Keratinocyte (primary cell): ENCODE measurements around the gene PROCR. TPM values are rescaled to one million over a fixed set of nuclear protein-coding genes. Genes with fewer than 3 reads are reported as not detected.
"Not testable (repeated sequence)": the region's sequence is repeated elsewhere in the genome, so short reads cannot be mapped to it uniquely, and the experiment has no call there.

Experiments
- DNase-seq: peaks from one replicate; pipeline ENCODE4 v3.0.0-alpha.2; 2011; ENCODE audit warnings: low read depth, missing footprints, low spot score
- FAIRE-seq: peaks from 2 replicates; lab custom pipeline; 2011; peaks lifted over from hg19 to GRCh38; lab: Jason Lieb, UNC
- H2AFZ ChIP-seq: 2 replicates; pipeline ENCODE4 v1.6.0; 2012; ENCODE audit warnings: low read length, control low read depth, inconsistent platforms; ENCODE audit not compliant: control insufficient read depth
- H3K27ac ChIP-seq: 2 replicates; pipeline ENCODE4 v1.5.1; 2011; ENCODE audit warnings: low read length; ENCODE audit not compliant: control insufficient read depth, insufficient read depth
- H3K27me3 ChIP-seq: 3 replicates; pipeline ENCODE4 v1.6.0; 2011; ENCODE audit warnings: low read length; ENCODE audit not compliant: control insufficient read depth, insufficient read depth; ENCODE audit errors: extremely low read depth
- H3K36me3 ChIP-seq, 2 experiments: 2 replicates in 1 of 2; 3 replicates in 1 of 2; pipeline ENCODE4 v1.5.1; 2011; ENCODE audit warnings: low read length in 2 of 2, mild to moderate bottlenecking in 1 of 2; ENCODE audit not compliant: control insufficient read depth in 2 of 2, insufficient read depth in 2 of 2; ENCODE audit errors: extremely low read depth in 1 of 2
- H3K4me1 ChIP-seq: 3 replicates; pipeline ENCODE4 v1.5.1; 2011; ENCODE audit warnings: low read length; ENCODE audit not compliant: control insufficient read depth, insufficient read depth; ENCODE audit errors: extremely low read depth
- H3K4me2 ChIP-seq: 3 replicates; pipeline ENCODE4 v1.6.0; 2011; ENCODE audit warnings: low read depth, low read length; ENCODE audit not compliant: control insufficient read depth, insufficient read depth; ENCODE audit errors: extremely low read depth
- H3K4me3 ChIP-seq, 3 experiments: fragments of 200-600 bp in 1 of 3; sonication (generic) in 1 of 3; 2 replicates in 2 of 3; 3 replicates in 1 of 3; pipeline ENCODE4 v1.5.1; 2011 to 2016; ENCODE audit warnings: low read length in 3 of 3, mild to moderate bottlenecking in 3 of 3, control low read depth in 2 of 3, inconsistent platforms in 1 of 3, low read depth in 1 of 3, mixed read lengths in 1 of 3, mixed run types in 1 of 3, moderate library complexity in 1 of 3; ENCODE audit not compliant: control insufficient read depth in 2 of 3, insufficient read depth in 2 of 3; ENCODE audit errors: extremely low read depth in 1 of 3
- H3K79me2 ChIP-seq: 2 replicates; pipeline ENCODE4 v1.6.0; 2012; ENCODE audit warnings: low read length; ENCODE audit not compliant: control insufficient read depth, insufficient read depth
- H3K9ac ChIP-seq: 3 replicates; pipeline ENCODE4 v1.6.0; 2011; ENCODE audit warnings: low read length; ENCODE audit not compliant: control insufficient read depth, insufficient read depth; ENCODE audit errors: extremely low read depth
- H3K9me1 ChIP-seq: 3 replicates; pipeline ENCODE4 v1.6.0; 2011; ENCODE audit warnings: low read length; ENCODE audit not compliant: control insufficient read depth, insufficient read depth; ENCODE audit errors: extremely low read depth
- H3K9me3 ChIP-seq: 2 replicates; pipeline ENCODE4 v1.5.1; 2012; ENCODE audit warnings: low read depth, low read length; ENCODE audit not compliant: control insufficient read depth
- H4K20me1 ChIP-seq: 3 replicates; pipeline ENCODE4 v1.6.0; 2011; ENCODE audit warnings: low read length; ENCODE audit not compliant: control insufficient read depth, insufficient read depth; ENCODE audit errors: extremely low read depth
- EZH2 ChIP-seq: IDR thresholded peaks from one replicate; pipeline ENCODE4 v1.6.1; 2012; ENCODE audit warnings: inconsistent platforms, mild to moderate bottlenecking, low read length, moderate library complexity
- dilution Hi-C: fragments of 300-500 bp; cut with MboI; formaldehyde crosslinking; loops from one replicate; pipeline ENCODE4 v1.7.0; 2020; ENCODE audit warnings: low sequenced_read_pairs; ENCODE audit not compliant: extremely low pct_ligation_motif_present
- polyA plus RNA-seq, 5 experiments: library from polyadenylated mRNA; depleted of rRNA in 3 of 5; stranded (reverse) in 3 of 5; stranded (forward) in 1 of 5; unstranded in 1 of 5; fragments of >200 nt; gene quantifications; 1 replicate in 1 of 5; 2 replicates in 3 of 5; 3 replicates in 1 of 5; pipeline versions ENCODE4 v1.2.1 to v1.2.3, GENCODE V29; 2011 to 2012; ENCODE audit warnings: missing spikeins in 2 of 5, low read depth in 1 of 5, low replicate concordance in 1 of 5
- TF ChIP-seq, protein P1 (sequence below), 3 experiments: IDR thresholded peaks in 1 of 3; conservative IDR thresholded peaks in 1 of 3; optimal IDR thresholded peaks in 1 of 3; 2 replicates in 2 of 3; 3 replicates in 1 of 3; pipeline versions ENCODE3 to v1.5.1; 2011; ENCODE audit warnings: low read length in 3 of 3, mild to moderate bottlenecking in 3 of 3, moderate library complexity in 2 of 3, control low read depth in 1 of 3, inconsistent platforms in 1 of 3; ENCODE audit not compliant: insufficient read depth in 2 of 3; ENCODE audit errors: extremely low read depth in 1 of 3

PROCR gene
- polyA plus RNA-seq, 1 donor (not counting 4 experiments of a cell fraction or from before 2014, with no cell fraction given) = 74.1 TPM

DNA sequence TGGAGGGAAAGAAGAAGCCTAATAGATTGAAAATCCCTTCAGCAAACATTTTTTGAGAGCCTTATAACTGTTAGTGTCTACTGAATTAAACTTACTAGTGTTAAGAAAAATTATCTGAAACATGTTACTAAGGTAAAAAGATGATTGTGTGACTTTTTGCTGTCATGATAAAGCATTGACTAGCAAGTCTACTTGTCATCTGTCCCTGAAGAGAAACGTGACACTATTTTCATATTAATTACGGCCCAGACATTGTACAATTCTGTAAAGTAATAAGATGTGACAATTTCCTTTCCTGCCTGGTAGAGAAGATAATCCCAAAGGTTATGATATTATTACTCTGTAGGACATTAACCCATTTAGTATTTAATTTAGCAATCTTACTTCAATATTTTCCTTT, 15.9 kb upstream of the PROCR start:
- H3K9me1 ChIP-seq = no peaks in the 10 kb centered on the region
- H3K9ac ChIP-seq = no peak overlapping the region
- H4K20me1 ChIP-seq = no peaks in the 10 kb centered on the region
- FAIRE-seq (no peak), DNase-seq (no peak)
- H3K27ac ChIP-seq = no peak overlapping the region
- no peaks in the 10 kb centered on the region for H3K27me3 ChIP-seq
- H2AFZ ChIP-seq = no peak overlapping the region
- no peaks in the 10 kb centered on the region for H3K9me3 ChIP-seq
- no peaks in the 10 kb centered on the region for H3K79me2 ChIP-seq
- TF ChIP-seq, protein P1, sequence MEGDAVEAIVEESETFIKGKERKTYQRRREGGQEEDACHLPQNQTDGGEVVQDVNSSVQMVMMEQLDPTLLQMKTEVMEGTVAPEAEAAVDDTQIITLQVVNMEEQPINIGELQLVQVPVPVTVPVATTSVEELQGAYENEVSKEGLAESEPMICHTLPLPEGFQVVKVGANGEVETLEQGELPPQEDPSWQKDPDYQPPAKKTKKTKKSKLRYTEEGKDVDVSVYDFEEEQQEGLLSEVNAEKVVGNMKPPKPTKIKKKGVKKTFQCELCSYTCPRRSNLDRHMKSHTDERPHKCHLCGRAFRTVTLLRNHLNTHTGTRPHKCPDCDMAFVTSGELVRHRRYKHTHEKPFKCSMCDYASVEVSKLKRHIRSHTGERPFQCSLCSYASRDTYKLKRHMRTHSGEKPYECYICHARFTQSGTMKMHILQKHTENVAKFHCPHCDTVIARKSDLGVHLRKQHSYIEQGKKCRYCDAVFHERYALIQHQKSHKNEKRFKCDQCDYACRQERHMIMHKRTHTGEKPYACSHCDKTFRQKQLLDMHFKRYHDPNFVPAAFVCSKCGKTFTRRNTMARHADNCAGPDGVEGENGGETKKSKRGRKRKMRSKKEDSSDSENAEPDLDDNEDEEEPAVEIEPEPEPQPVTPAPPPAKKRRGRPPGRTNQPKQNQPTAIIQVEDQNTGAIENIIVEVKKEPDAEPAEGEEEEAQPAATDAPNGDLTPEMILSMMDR (optimal IDR thresholded peaks at IDR 0.05 in 1 of 3, IDR thresholded peaks at IDR 0.05 in 1 of 3, conservative IDR thresholded peaks at IDR 0.05 in 1 of 3; ENCODE audit: extremely low read depth in 1 of 3, insufficient read depth in 2 of 3, low read length in 3 of 3) = no peak
- no peak for TF ChIP-seq EZH2
- H3K36me3 ChIP-seq = no peaks in the 10 kb centered on the region
- H3K4me2 ChIP-seq = no peak overlapping the region
- dilution Hi-C loops = no loop called here
- H3K4me3 ChIP-seq = no peak overlapping the region
- no peaks in the 10 kb centered on the region for H3K4me1 ChIP-seq

- Histone ChIP-seq H3K27me3 (no peaks in the 10 kb centered on the region), H3K4me3 (no peak overlapping the region), H3K79me2 (no peaks in the 10 kb centered on the region), H3K9ac (no peak overlapping the region), H3K4me1 (no peaks in the 10 kb centered on the region), H3K4me2 (no peak overlapping the region), H3K27ac (no peak overlapping the region), H4K20me1 (no peaks in the 10 kb centered on the region), H3K9me1 (no peaks in the 10 kb centered on the region), H2AFZ (no peak overlapping the region), H3K36me3 (no peaks in the 10 kb centered on the region), H3K9me3 (no peaks in the 10 kb centered on the region)
- DNase-seq (no peak), FAIRE-seq (no peak)
- no peak for TF ChIP-seq EZH2
- TF ChIP-seq, protein P1 (optimal IDR thresholded peaks at IDR 0.05 in 1 of 3, IDR thresholded peaks at IDR 0.05 in 1 of 3, conservative IDR thresholded peaks at IDR 0.05 in 1 of 3; ENCODE audit: extremely low read depth in 1 of 3, insufficient read depth in 2 of 3, low read length in 3 of 3) = no peak
- dilution Hi-C loops = no loop called here
These were observed 14.9 kb upstream of the PROCR start for GRCh38 chr20:35156978-35157377.

- H3K9me3 ChIP-seq, H3K9me1 ChIP-seq, H2AFZ ChIP-seq, H3K4me3 ChIP-seq, H3K4me2 ChIP-seq, FAIRE-seq, H3K79me2 ChIP-seq, H3K27ac ChIP-seq, H3K27me3 ChIP-seq, H3K9ac ChIP-seq, DNase-seq, H3K36me3 ChIP-seq, H4K20me1 ChIP-seq, H3K4me1 ChIP-seq, dilution Hi-C loops: not testable (repeated sequence)
These were observed 11.5 kb upstream of the PROCR start for GRCh38 chr20:35160341-35160740.

GRCh38 chr20:35164531-35164930, 7.3 kb upstream of the PROCR start:
- DNase-seq, H2AFZ ChIP-seq, H3K27me3 ChIP-seq, H3K9me1 ChIP-seq, H3K4me1 ChIP-seq, H4K20me1 ChIP-seq, H3K9me3 ChIP-seq, H3K9ac ChIP-seq, H3K4me2 ChIP-seq, H3K79me2 ChIP-seq, H3K27ac ChIP-seq, dilution Hi-C loops, FAIRE-seq, H3K4me3 ChIP-seq, H3K36me3 ChIP-seq: not testable (repeated sequence)
